ENCODE measurements around the gene BAD. TPM values are rescaled to one million over a fixed set of nuclear protein-coding genes. Genes with fewer than 3 reads are reported as not detected.

Gene BAD
- total and polyA plus RNA-seq, 2 of the 13 experiments (the other 11 are each of a cell fraction or from before 2014, with no cell fraction given), result 17.9 to 28.5 TPM

GRCh38 chr11:64305691-64306562, 21.5 kb upstream of the BAD start (continued):
- TF ChIP-seq FOXP4 (CRISPR knock-in tag; IDR thresholded peaks at IDR 0.05) (peak; percentile 8; the same call in 1 of the 2 replicates), GTF3A (CRISPR knock-in tag; conservative IDR thresholded peaks at IDR 0.05) (no peak), CCDC6 (CRISPR knock-in tag; IDR thresholded peaks at IDR 0.05) (no peak), ZNF589 (CRISPR knock-in tag; conservative IDR thresholded peaks at IDR 0.05) (no peak), POGK (CRISPR knock-in tag; conservative IDR thresholded peaks at IDR 0.05) (peak; percentile 49; the same call in 1 of the 2 replicates), ZSCAN9 (CRISPR knock-in tag; IDR thresholded peaks at IDR 0.05; ENCODE audit: borderline replicate concordance) (0 out of 2 replicates have a peak, but pooled peaks have one; percentile 20), ZNF275 (CRISPR knock-in tag; IDR thresholded peaks at IDR 0.05; ENCODE audit: borderline replicate concordance) (peak; percentile 53; the same call in 1 of the 2 replicates), NR2F6 (IDR thresholded peaks at IDR 0.05) (peak; percentile 96), NR2F6 (CRISPR knock-in tag; IDR thresholded peaks at IDR 0.05) (peak; percentile 97), ZNF605 (CRISPR knock-in tag; IDR thresholded peaks at IDR 0.05) (peak; percentile 58; the same call in 1 of the 2 replicates), CTCF (CRISPR knock-in tag; IDR thresholded peaks at IDR 0.05) (peak; percentile 90), BORCS8-MEF2B (CRISPR knock-in tag; IDR thresholded peaks at IDR 0.05) (peak; percentile 67), FOXJ3 (CRISPR knock-in tag; IDR thresholded peaks at IDR 0.05; ENCODE audit: borderline replicate concordance) (no peak), TBX2 (CRISPR knock-in tag; IDR thresholded peaks at IDR 0.05; ENCODE audit: borderline replicate concordance) (no peak; the same call in none of the 2 replicates), ZNF337 (CRISPR knock-in tag; IDR thresholded peaks at IDR 0.05; ENCODE audit: borderline replicate concordance, low read depth) (peak; percentile 63; the same call in 1 of the 2 replicates), TFDP2 (CRISPR knock-in tag; IDR thresholded peaks at IDR 0.05) (no peak; the same call in 1 of the 2 replicates), ZNF644 (CRISPR knock-in tag; IDR thresholded peaks at IDR 0.05; ENCODE audit: low read depth) (no peak), KDM4B (CRISPR knock-in tag; IDR thresholded peaks at IDR 0.05) (no peak), JARID2 (CRISPR knock-in tag; IDR thresholded peaks at IDR 0.05; ENCODE audit: insufficient replicate concordance) (no peak), NFIC (IDR thresholded peaks at IDR 0.05; ENCODE audit: low read length) (no peak), ZNF17 (CRISPR knock-in tag; IDR thresholded peaks at IDR 0.05) (no peak)
